Esophagus muscularis mucosa (tissue), 4 donors: ENCODE results near the gene DCC. TPM values are rescaled to one million over a fixed set of nuclear protein-coding genes. Genes with fewer than 3 reads are reported as not detected.

Source experiments
- DNase-seq: peaks from one replicate; pipeline ENCODE4 v3.0.0-alpha.2; 2017; ENCODE audit errors: extremely low spot score
- H3K27ac ChIP-seq, 4 donors: fragments of 200-600 bp; sonication (generic); replicated peaks in 1 of 4; 1 replicate in 3 of 4; 2 replicates in 1 of 4; pipeline ENCODE4 v1.5.1; 2016 to 2019; ENCODE audit warnings: mild to moderate bottlenecking in 1 of 4
- H3K27me3 ChIP-seq, 4 donors: fragments of 200-600 bp; sonication (generic); one replicate each; pipeline versions ENCODE4 v1.5.1 to v1.6.0; 2016 to 2019
- H3K36me3 ChIP-seq, 4 donors: fragments of 200-600 bp; sonication (generic); one replicate each; pipeline ENCODE4 v1.5.1; 2016 to 2019
- H3K4me1 ChIP-seq, 4 donors: fragments of 200-600 bp; sonication (generic); one replicate each; pipeline ENCODE4 v1.5.1; 2016 to 2019
- H3K4me3 ChIP-seq, 4 donors: fragments of 200-600 bp; sonication (generic); 1 replicate in 2 of 4; 2 replicates in 2 of 4; pipeline ENCODE4 v1.5.1; 2016 to 2019; ENCODE audit warnings: mild to moderate bottlenecking in 4 of 4, moderate library complexity in 1 of 4
- H3K9me3 ChIP-seq, 4 donors: fragments of 200-600 bp; sonication (generic); 1 replicate in 3 of 4; 2 replicates in 1 of 4; pipeline ENCODE4 v1.5.1; 2016 to 2019
- CTCF ChIP-seq, 3 experiments: fragments of 200-600 bp in 2 of 3; fragments of 450-650 bp in 1 of 3; sonication (generic) in 2 of 3; IDR thresholded peaks; one replicate each; pipeline ENCODE4 v1.5.1; 2017 to 2019; ENCODE audit warnings: antibody characterized with exemption in 3 of 3, mild to moderate bottlenecking in 2 of 3, moderate library complexity in 1 of 3
- EP300 ChIP-seq: sonication (generic); formaldehyde crosslinking; IDR thresholded peaks from one replicate; pipeline ENCODE4 v1.6.1; 2017; ENCODE audit warnings: antibody characterized with exemption
- POLR2A ChIP-seq: fragments of 450-650 bp; IDR thresholded peaks from one replicate; pipeline ENCODE4 v1.6.1; 2017; ENCODE audit warnings: antibody characterized with exemption, moderate library complexity, mild to moderate bottlenecking, low read depth
- POLR2AphosphoS5 ChIP-seq, 2 donors: sonication (generic); formaldehyde crosslinking; IDR thresholded peaks; one replicate each; pipeline ENCODE4 v1.6.1; 2017; ENCODE audit warnings: antibody characterized with exemption in 2 of 2
- WGBS: methylation state at CpG from one replicate; pipeline ENCODE4 v1.1.5; 2018; 5-methylcytosine and 5-hydroxymethylcytosine counted together
- intact Hi-C: fragments of 100-400 bp; cut with DNase I; formaldehyde crosslinking; loops from one replicate; pipeline ENCODE4 v1.15.1; 2023
- total RNA-seq, 4 donors: library from RNA; depleted of rRNA; stranded (reverse); fragments of >200 nt; gene quantifications; one replicate each; pipeline versions ENCODE4 v1.1.0 to v1.2.1, GENCODE V29; 2016

Gene DCC
- total RNA-seq, 4 donors from 2014 or later = 0.46 to 0.99 (median 0.83) TPM; not detected in 1

- no peaks in the 10 kb centered on the region for H3K27me3 ChIP-seq
- no peak overlapping the region for H3K27ac ChIP-seq
- no peak for TF ChIP-seq CTCF (IDR thresholded peaks at IDR 0.05)
- no peak for TF ChIP-seq POLR2AphosphoS5 (IDR thresholded peaks at IDR 0.05)
- no peak for TF ChIP-seq EP300
- no peak for TF ChIP-seq POLR2A
- no peak for DNase-seq
- intact Hi-C loops = no loop called here
- no peak overlapping the region for H3K4me3 ChIP-seq
- H3K36me3 ChIP-seq = no peaks in the 10 kb centered on the region
- WGBS = 81% methylated on average over 7 of the region's 7 CpGs
- H3K9me3 ChIP-seq = no peaks in the 10 kb centered on the region
- no peaks in the 10 kb centered on the region for H3K4me1 ChIP-seq
Measured at GRCh38 chr18:53521068-53521467, 1181.1 kb downstream of the DCC start.

- no peak for DNase-seq
- H3K27me3 ChIP-seq = no peaks in the 10 kb centered on the region
- no peaks in the 10 kb centered on the region for H3K9me3 ChIP-seq
- H3K36me3 ChIP-seq = no peaks in the 10 kb centered on the region
- 77% methylated on average over 4 of the region's 4 CpGs for WGBS
- H3K4me1 ChIP-seq = no peaks in the 10 kb centered on the region
- H3K27ac ChIP-seq = no peak overlapping the region
- H3K4me3 ChIP-seq = no peak overlapping the region
- intact Hi-C loops = no loop called here
- TF ChIP-seq CTCF (IDR thresholded peaks at IDR 0.05) = no peak
- no peak for TF ChIP-seq EP300
- TF ChIP-seq POLR2A = no peak
- TF ChIP-seq POLR2AphosphoS5 (IDR thresholded peaks at IDR 0.05) = no peak
Measured at GRCh38 chr18:53526101-53526870, 1186.3 kb downstream of the DCC start.

GRCh38 chr18:53527365-53527764 lies 1187.4 kb downstream of the DCC start:
- DNase-seq = no peak
- Histone ChIP-seq H3K9me3 (no peaks in the 10 kb centered on the region), H3K27ac (no peak overlapping the region), H3K4me3 (no peak overlapping the region), H3K27me3 (no peaks in the 10 kb centered on the region), H3K4me1 (no peaks in the 10 kb centered on the region), H3K36me3 (no peaks in the 10 kb centered on the region)
- TF ChIP-seq CTCF (IDR thresholded peaks at IDR 0.05) (no peak), POLR2AphosphoS5 (IDR thresholded peaks at IDR 0.05) (no peak), EP300 (no peak)
- intact Hi-C loops = no loop called here
- WGBS = 85% methylated on average over 2 of the region's 2 CpGs

GRCh38 chr18:53531187-53531586 lies 1191.2 kb downstream of the DCC start:
- Histone ChIP-seq H3K27me3 (no peaks in the 10 kb centered on the region), H3K4me1 (no peaks in the 10 kb centered on the region), H3K36me3 (no peaks in the 10 kb centered on the region), H3K27ac (no peak overlapping the region), H3K4me3 (no peak overlapping the region), H3K9me3 (no peaks in the 10 kb centered on the region)
- TF ChIP-seq POLR2A (no peak), CTCF (IDR thresholded peaks at IDR 0.05) (no peak), EP300 (no peak), POLR2AphosphoS5 (IDR thresholded peaks at IDR 0.05) (no peak)
- intact Hi-C loops = no loop called here
- no peak for DNase-seq

- Histone ChIP-seq H3K27ac (no peak overlapping the region), H3K9me3 (no peaks in the 10 kb centered on the region), H3K27me3 (no peaks in the 10 kb centered on the region), H3K36me3 (no peaks in the 10 kb centered on the region), H3K4me3 (no peak overlapping the region), H3K4me1 (no peaks in the 10 kb centered on the region)
- 59% methylated on average over 1 of the region's 1 CpG for WGBS
- DNase-seq = no peak
- TF ChIP-seq POLR2A (no peak), EP300 (no peak), POLR2AphosphoS5 (IDR thresholded peaks at IDR 0.05) (no peak), CTCF (IDR thresholded peaks at IDR 0.05) (no peak)
- intact Hi-C loops = no loop called here
Measured at GRCh38 chr18:53531896-53532295, 1191.9 kb downstream of the DCC start.
